NOMO-1 treated with dmso at 0.1 percent for 144 hours (cell line): Measurements from ENCODE around the gene NRP1.

Experiments used
- DNase-seq: peaks from one replicate; lab custom pipeline; 2025; ENCODE audit not compliant: unreplicated experiment; lab: John Stamatoyannopoulos, UW

NRP1 gene

DNA sequence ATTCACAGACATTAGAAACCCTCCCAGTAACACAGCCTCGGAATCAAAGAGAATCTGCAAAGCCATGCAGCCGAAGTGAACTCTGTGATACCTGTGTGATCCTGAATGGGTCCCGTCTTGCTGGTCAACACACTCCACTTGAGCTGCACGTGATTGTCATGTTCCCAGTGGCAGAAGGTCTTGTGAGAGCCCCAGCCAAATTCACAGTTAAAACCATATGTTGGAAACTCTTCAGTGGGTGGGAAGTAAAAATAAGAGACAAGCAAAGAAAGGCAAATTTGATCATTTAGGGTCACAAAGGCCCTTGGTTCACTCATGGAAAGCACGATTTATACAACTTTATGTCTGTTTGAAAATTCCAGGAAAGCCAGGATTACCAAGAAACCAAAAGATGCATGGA is 142.3 kb downstream of the NRP1 start:
- DNase-seq = no peak

DNA sequence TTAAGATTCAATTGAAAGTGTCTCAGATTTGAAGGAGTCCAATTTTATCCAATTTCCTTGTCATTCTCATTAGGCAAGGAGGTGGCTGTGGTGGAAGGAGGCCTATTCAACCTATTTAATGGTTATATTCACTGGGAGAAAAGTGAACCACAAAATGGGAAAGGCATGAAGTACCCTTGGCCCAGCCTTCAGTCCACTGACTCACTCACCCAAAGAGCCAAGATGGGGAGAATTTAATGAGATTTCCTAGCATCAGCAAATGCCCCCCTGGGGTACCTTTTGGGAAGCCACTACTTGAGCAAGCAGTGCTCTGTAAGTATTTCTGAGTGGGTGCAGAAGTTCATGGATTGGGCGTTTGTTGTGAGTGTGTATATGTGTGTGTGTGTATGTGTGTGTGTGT is 144.1 kb downstream of the NRP1 start:
- DNase-seq = no peak

DNA sequence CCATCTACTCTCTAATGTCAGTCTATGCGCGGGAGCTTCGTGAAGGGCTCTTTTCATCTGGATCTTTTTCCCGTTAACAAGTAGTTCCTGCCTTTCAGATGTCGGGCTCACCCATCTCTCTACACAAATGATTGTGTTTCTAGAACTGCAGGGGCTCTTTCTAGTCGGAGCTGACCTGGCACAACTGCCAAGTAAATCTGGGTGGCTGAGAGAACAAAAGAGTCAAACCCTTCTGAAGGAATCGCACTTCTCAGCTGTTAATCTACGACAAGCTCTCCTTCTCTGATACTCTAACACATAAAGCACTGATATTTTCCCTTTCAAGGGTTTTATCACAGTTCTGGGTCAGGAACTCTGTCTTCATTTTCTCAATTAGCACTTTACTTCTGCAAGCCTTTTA is 144.7 kb downstream of the NRP1 start:
- DNase-seq = no peak

DNA sequence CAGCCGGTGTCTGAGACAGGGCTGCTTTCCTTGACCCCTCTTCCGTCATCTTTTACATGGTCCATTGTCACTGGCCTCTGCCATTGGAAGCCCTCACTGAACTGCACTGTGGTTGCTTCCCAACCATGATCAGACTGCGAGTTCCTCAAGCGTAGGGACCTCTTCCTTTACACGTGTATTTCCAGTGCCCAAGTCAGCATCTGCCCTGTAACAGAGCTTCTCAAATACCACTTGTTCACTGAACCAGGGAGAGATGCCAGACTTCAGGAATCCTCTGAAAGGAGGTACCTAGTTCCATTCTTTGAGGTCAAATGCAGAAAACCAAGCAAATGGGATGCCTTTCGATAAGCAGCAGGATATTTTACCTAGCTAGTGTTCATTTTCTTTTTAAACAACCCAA is 145.1 kb downstream of the NRP1 start:
- no peak for DNase-seq

DNA sequence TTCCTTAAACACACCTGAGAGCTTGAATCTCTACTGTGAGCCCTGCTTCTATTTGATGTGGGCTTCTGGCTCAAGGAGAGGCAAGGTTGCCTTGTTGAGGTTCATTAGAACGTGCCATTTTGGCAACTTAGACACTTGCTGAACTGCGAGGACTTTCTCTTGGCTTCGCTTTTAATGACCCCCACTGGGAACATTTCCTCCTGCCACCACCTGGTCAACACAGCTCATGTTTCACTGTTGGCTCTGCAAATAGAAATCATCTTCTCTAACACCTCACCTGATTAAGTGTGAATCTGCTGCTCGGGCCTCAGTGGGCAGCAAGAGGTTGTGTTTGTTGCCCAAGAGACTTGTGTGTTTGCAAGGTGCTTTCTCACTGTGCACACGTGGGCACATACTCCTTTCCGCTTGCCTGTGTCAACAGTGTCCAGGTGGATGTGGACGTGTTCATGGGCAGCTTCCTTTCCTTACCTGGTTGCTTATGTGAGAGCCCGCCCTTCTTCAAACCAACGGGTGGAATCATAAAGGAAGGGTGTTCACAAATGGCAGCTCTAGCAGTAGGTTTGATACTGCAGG is 147.0 kb downstream of the NRP1 start:
- DNase-seq = no peak

DNA sequence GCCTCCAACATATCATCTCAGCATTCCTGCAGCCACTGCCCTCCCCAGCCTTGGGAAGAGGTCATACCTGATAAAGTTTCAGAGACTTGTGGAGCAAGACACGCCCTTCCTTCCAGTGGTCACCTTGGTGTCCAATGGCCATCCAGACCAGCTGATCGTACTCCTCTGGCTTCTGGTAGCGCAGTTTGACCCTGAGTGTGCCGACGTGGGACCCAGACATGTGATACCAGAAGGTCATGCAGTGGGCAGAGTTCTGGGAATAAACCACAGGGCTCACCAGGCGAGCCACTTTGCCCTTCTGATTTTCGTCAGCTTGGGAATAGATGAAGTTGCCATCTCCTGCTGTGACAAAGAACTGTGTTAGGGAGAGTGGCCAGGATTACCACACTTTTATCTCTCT is 148.3 kb downstream of the NRP1 start:
- DNase-seq = no peak

DNA sequence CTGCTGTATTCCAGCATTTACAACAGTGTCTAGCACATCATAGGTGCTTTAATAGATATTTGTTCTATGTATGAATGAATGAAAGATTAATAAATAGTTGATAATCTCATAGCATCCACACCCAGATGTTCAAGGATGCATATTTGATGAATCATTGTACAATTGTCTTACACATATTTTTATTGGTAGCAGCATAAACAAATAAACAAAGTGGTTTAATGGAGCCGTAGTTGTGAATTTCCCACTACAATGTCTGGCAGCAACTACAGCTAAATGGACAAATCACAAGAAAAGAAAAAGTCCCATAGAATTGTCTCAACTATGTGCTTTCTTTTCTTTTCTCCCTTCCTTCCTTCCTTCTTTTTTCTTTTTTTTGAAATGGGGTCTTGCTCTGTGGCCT is 150.8 kb downstream of the NRP1 start:
- DNase-seq = no peak

DNA sequence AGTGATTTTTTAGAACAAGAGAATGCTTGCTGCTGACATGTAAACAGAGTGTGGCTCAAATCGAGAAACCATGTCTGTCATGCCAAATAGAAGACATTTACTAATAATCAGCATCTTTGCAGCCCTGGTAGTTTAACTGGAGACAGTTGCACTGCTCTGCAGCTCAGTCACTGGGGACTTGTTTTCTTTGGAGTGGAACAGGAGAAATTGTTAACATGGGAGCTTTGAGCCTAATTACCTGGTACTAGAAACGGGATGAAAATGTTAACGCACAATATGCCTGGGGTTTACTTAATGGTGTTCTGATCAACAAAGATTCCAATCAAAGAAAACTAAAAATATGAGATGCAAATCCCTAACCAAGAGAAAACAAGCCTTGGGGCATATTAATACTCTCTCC is 153.5 kb downstream of the NRP1 start:
- DNase-seq = no peak

DNA sequence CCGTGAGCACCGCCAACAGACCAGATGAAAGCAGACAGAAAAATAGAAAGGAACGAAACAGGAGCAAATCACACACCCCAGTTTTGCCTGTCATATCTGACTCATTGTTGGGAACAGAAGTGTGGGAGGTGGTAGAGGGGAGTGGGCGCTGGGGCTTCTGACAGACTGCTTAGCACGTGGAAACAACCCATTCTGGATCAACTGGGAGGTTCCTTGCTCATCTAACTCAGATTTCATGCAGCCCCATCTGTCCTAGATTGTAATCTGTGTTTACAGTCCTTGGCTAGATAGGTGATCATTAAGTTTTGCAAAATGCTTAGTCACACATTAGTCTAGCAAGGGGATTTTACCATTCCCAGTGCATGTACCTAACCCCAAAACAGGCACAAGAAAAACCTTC is 154.1 kb downstream of the NRP1 start:
- no peak for DNase-seq

DNA sequence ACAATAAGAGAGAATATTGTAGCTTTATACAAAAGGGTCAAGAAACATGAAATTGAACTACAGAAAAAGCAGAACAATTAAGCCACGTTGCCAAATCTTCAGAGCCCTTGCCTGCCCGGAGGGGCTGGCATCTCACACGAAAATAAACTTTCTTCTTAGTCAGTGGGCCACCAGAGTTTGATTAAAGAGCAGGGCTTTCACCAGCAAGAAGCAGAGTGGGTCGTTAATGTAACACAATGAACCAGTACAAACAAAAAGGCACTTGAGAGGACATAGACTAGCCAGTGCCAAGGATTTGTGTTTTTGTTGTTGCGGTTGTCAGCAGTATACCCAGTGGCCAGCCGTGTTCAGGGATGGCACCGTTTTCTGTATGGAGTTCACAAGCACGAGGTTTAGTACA is 155.4 kb downstream of the NRP1 start:
- no peak for DNase-seq

DNA sequence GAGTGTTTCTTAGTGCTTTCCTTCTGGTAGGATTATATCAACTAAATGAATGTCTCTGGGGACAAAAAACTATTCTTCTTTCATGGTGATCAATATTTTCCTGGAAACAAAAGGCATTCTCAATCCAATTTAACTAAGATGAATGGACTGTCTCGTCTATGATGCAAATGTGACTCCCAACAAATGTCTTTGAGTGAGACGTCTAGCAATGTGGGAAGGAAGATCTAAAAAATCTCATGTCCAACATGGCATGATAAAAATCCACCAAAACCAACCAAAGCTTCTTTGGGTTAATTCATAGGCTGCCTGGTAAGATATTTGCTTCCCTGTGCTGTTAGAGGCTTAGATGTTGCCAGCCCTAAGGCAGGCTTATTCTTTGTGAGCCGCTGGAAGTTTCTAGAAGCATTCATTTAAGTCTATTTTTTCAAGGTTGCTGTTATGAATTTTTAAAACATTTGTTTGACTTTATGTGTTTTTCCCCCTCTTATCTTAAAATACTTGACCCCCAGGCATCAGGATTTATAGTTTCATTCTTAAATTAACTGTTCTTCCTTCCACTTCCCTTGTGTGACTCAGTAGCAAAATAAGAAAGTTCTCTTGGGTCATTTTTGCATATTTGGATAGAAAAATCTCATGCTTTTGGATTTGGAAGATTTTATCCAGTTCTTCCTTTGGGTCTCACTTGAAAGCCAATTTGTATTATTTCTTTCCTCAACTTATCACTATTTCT is 156.3 kb downstream of the NRP1 start:
- no peak for DNase-seq

DNA sequence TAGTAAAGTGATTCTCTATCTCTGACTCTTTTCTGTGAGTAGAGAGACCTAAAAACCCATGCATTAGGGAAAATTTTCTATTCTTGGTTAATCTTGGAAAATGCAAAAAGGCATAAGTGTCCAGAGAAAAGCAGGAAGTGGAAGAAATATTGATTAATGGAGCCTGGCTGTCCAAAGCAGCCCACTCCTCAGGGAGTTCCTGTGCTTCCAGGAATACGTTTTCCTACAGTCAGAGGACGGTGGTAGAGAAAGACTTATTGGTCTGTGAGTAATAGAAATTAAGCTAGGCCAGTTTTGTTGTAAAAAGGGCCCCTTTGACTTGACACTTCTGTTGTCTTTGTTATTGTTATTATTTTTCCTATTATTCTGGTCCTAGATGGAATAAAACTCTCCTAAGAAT is 157.8 kb downstream of the NRP1 start:
- DNase-seq = no peak

DNA sequence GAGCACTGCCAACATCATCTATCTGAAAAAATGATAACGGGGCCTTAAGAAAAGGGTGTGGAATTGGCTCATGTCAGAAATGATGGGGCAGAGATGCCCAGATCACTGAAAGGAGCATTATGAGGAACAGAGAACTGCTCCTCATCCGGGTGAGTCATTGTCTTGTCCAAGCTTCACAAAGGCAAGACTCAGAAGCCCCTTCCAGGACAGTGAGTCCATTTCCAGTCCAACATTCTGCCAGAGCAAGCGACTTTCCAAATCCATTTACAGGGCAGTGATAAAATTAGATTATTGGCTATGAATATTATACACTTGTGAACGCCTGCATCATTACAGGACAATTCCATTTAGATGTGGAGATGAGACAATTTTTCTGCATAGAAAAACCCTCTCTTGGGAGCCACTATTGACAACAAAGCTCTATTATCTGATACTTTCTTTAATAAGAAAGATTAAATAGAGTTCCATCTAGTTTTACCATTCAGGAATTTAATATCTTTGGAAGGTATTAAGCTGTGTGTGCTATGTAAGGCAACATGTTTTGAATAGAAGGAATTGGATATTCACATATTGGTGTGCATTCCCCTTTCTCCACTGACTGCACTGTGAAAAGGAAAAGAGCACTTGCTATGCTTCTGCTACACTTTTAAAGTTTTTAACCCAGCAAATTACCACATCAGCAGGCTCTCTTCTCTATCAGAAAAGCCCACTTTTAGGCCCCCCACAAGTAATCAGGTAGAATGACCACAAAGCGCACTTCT is 159.6 kb downstream of the NRP1 start:
- DNase-seq = no peak

DNA sequence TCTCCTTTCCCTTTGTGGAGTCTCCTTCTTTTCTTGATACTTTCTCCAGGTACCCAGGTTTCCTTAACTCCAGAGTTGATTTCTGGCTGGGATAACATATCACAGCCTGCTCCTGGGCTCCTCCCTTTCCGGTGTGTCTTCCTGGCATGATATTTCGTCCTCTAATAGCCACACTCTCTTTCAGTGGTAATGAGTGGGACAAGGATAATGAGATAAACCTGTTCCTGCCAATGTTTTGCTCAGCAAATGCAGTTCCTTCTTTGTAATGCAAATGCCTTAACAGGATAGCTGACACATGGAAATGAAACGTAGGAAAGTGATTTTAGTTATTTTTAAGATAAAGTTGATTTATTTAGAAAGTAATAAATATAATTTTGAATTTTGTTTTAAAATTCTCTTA is 168.6 kb downstream of the NRP1 start:
- DNase-seq = no peak

DNA sequence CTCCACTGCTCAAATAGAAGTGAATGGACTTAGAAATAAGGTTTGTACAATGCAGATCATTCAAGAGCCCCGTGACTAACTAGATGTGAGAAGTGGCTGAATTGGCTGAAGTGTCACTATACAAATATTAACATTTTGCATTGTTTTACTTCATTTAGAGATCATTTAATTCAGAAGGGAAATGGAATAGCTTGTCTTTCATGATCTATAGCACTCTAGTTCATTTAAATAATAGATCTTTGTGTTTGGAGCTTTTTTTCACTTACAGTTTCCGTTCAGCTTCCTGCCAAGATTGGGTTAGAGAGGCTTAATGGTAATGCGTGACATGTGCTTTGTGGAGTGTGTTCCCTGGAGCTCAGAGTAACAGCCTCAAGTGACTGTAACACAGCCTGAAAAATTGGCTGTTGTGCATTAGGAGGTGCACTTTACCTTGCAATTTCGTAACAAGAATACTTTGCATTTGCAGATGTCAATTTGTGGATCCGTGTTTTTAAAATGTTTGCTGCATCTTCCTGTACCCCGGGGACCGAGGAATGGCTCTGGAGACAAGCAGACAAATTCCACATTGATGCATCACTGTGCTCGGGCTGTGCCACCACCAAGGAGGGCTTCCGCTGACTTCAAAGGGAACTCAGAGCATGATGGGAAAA is 170.3 kb downstream of the NRP1 start:
- DNase-seq = no peak

DNA sequence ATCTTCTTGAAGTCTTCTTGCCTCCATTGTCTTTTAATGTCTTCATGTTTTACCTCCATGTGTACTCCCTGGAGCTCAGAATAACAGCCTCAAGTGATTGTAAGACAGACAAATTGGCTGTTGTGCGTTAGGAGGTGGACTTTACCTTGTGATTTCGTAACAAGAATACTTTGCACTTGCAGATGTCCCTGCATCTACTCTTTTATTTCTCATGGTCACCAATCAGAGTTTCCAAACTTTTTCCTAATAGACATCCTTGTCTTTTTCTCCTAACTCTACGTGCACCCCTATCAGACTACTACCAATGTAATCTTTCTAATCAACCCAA is 172.3 kb downstream of the NRP1 start:
- no peak for DNase-seq

DNA sequence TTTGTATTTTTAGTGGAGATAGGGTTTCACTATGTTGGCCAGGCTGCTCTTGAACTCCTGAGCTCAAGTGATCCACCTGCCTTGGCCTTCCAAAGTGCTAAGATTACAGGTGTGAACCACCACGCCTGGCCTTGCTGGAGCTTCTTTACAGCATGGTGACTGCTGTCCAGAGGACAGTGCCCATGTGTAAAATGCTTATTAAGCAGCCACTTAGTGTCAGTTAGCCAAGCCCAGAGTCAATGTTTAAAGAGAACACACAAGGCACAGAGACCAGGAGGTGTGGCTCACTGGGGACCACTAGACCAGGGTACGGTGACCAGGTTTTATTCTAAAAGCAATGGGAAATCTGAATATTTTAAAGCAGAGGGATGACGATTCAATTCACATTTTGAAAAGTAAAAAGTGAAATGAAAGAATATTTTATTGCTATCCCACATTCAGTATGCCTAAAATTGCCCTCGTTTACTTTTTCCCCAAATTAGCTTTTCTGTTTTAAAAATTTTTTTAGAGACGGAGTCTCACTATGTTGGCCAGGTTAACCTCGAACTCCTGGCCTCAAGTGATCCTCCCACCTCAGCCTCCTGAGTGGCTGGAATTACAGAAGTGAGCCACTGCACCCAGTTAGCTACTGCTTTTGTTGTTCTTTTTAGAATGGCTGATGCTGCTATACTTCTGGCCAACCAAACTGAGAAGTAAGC is 172.8 kb downstream of the NRP1 start:
- no peak for DNase-seq

DNA sequence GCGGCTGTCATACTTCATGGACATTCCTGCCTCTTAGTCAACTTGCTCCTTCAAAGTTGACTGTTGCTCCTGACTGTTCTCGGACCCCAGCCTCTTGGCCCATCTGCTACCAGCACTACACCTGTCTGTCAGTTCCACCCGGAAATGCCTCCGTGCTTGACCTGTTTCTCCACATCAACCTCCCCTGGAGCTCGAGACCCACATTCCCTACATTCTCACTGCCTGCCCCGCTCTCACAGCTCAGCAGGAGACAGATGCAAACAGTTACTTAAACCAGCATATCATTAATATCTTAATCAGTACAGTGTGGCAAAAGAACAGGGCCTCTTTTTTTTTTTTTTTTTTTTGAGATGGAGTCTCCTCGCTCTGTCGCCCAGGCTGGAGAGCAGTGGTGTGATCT is 174.3 kb downstream of the NRP1 start:
- DNase-seq = no peak

DNA sequence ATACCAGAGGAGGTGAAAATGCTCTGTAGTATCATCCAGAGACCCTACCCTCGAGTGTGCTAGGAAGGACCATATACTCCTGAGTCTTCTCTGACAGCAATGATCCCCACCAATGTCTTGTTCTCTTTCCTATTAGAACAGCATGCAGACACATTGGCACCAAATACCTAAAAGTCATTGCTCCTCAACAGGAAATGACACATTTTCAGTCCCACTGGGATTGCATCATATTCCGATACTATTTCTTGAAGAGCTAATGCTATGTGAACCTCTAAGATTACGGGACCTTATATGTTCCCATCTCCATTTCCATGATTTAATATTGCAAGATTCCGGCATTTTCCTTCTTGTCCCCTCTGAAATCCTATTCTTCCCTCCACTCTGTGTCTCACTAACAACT is 177.4 kb downstream of the NRP1 start:
- no peak for DNase-seq

DNA sequence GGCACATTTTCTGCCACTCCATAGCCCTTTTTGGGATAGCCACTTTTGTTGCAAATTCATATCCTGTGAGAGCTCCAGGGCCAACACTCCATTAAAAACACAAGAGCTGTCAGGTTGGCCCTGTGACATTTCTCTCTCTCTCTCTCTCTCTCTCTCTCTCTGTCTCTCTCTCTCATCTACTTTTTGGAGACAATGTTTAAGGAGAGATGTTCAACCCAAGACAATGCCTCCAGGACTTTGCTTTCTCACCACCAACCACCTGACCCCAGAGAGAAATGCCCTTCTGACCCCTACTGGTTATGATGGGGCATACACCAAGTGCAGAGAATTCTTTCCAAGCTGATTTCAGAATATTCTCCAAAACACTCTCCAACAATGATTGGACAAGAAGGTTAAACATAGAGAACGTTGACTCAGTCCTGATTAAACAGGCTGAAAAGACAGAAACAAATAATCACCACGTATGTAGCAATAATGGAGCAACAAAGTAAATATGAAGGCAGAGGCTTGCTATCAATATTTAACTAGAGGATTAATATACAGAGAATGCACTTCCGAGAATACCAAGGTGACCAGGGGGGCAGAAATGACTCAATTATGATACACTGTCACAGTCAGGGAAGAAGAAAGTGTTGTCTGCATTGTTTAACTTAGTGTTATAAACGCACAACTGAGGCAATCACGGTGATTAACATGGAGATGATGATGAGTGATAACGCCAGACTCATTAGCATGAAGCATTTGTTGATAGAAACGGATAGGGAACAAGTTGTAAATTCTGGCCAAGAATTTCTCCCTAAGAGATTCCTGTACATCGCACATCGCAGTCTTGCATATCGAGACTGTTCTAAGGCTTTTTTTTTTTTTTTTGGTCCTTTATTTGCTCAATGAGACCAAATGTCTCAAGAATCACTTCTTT is 178.5 kb downstream of the NRP1 start:
- DNase-seq = no peak
